Natural killer cell (primary cell): Measurements from ENCODE around the gene VPS13D. TPM values are rescaled to one million over a fixed set of nuclear protein-coding genes. Genes with fewer than 3 reads are reported as not detected.

Source experiments
- ATAC-seq, 3 donors: fragments of 150-1000 bp in 2 of 3; fragments of 200-7000 bp in 1 of 3; cut with Tn5 transposase; 1 replicate in 1 of 3; 2 replicates in 2 of 3; pipeline ENCODE4 v1.10.0; 2021; ENCODE audit warnings: mild to moderate bottlenecking in 2 of 3, moderate library complexity in 2 of 3
- DNase-seq, 2 donors: peaks; one replicate each; pipeline versions ENCODE4 v3.0.0 to v3.0.0-alpha.2; 2013 to 2021; ENCODE audit warnings: mixed read lengths in 1 of 2
- H3K27ac ChIP-seq: one replicate; pipeline ENCODE4 v1.5.1; 2013; ENCODE audit warnings: mild to moderate bottlenecking, low read length
- H3K27me3 ChIP-seq: one replicate; pipeline ENCODE4 v1.6.1; 2013; ENCODE audit warnings: low read length; ENCODE audit not compliant: control insufficient read depth, insufficient read depth
- H3K36me3 ChIP-seq: one replicate; pipeline ENCODE4 v1.6.1; 2013; ENCODE audit warnings: low read length; ENCODE audit not compliant: control insufficient read depth, insufficient read depth
- H3K4me1 ChIP-seq: one replicate; pipeline ENCODE4 v1.6.1; 2013; ENCODE audit warnings: low read length; ENCODE audit not compliant: control insufficient read depth, insufficient read depth
- H3K4me3 ChIP-seq: one replicate; pipeline ENCODE4 v1.5.1; 2013; ENCODE audit warnings: low read length
- H3K9me3 ChIP-seq: one replicate; pipeline ENCODE4 v1.6.1; 2013; ENCODE audit warnings: low read length; ENCODE audit not compliant: control insufficient read depth, insufficient read depth
- H3K27ac Mint-ChIP-seq, 2 donors: one replicate each; pipeline ENCODE4 v1.8.0; 2022; ENCODE audit warnings: mild to moderate bottlenecking in 2 of 2, mixed read lengths in 2 of 2, moderate library complexity in 1 of 2
- H3K27me3 Mint-ChIP-seq, 2 donors: one replicate each; pipeline ENCODE4 v1.8.0; 2022; ENCODE audit warnings: low read depth in 2 of 2, mixed read lengths in 2 of 2
- H3K36me3 Mint-ChIP-seq: one replicate; pipeline ENCODE4 v1.8.0; 2022; ENCODE audit warnings: mixed read lengths
- H3K4me1 Mint-ChIP-seq, 2 donors: one replicate each; pipeline ENCODE4 v1.8.0; 2022; ENCODE audit warnings: mixed read lengths in 2 of 2
- H3K4me3 Mint-ChIP-seq: one replicate; pipeline ENCODE4 v1.8.0; 2022; ENCODE audit warnings: mild to moderate bottlenecking, moderate library complexity, mixed read lengths
- H3K9me3 Mint-ChIP-seq, 2 donors: one replicate each; pipeline ENCODE4 v1.8.0; 2022; ENCODE audit warnings: mixed read lengths in 2 of 2
- CTCF ChIP-seq: fragments of 200-600 bp; IDR thresholded peaks from one replicate; pipeline ENCODE4 v1.8.0; 2022; ENCODE audit warnings: antibody characterized with exemption
- WGBS: methylation state at CpG from one replicate; pipeline ENCODE4 v1.1.7; 2013; ENCODE audit warnings: missing lambda C conversion rate; ENCODE audit not compliant: insufficient coverage; 5-methylcytosine and 5-hydroxymethylcytosine counted together
- intact Hi-C: fragments of 100-400 bp; cut with micrococcal nuclease; formaldehyde crosslinking; loops from one replicate; pipeline ENCODE4 v1.14.2; 2022
- total RNA-seq, 4 donors: library from RNA; stranded (reverse); fragments of 120-200 nt in 1 of 4; gene quantifications; one replicate each; pipeline versions ENCODE4 v1.2.3 to v1.2.4, GENCODE V29; 2013 to 2022

Gene VPS13D
- total RNA-seq, 3 donors from 2014 or later (not counting 1 experiment from before 2014, with no cell fraction given) = 66.3 to 94.0 (median 81.7) TPM

GRCh38 chr1:12300706-12301105, 70.9 kb downstream of the VPS13D start:
- Histone ChIP-seq H3K27me3 (no peaks in the 10 kb centered on the region), H3K27ac (no peak overlapping the region), H3K9me3 (no peaks in the 10 kb centered on the region), H3K4me1 (no peaks in the 10 kb centered on the region), H3K4me3 (no peak overlapping the region), H3K36me3 (peaks cover 57% of the 10 kb centered on the region)
- no peak for TF ChIP-seq CTCF
- Mint-ChIP-seq H3K36me3 (peaks cover 22% of the 10 kb centered on the region), H3K4me3 (no peak overlapping the region), H3K4me1 (peaks cover 17 to 24% of the 10 kb centered on the region in 2 donors), H3K27me3 (no peaks in the 10 kb centered on the region), H3K27ac (no peak overlapping the region), H3K9me3 (no peaks in the 10 kb centered on the region)
- ATAC-seq (no peak), DNase-seq (no peak)
- WGBS = 94% methylated on average over 3 of the region's 4 CpGs
- intact Hi-C loops = no loop called here

- TF ChIP-seq CTCF = no peak
- H3K27ac Mint-ChIP-seq = no peak overlapping the region
Observed at GRCh38 chr1:12301518-12302237, 71.8 kb downstream of the VPS13D start.

GRCh38 chr1:12302798-12303447, 73.1 kb downstream of the VPS13D start:
- Histone ChIP-seq H3K4me3 (no peak overlapping the region), H3K27me3 (no peaks in the 10 kb centered on the region), H3K36me3 (peaks cover 63% of the 10 kb centered on the region), H3K9me3 (no peaks in the 10 kb centered on the region), H3K27ac (no peak overlapping the region), H3K4me1 (no peaks in the 10 kb centered on the region)
- DNase-seq (no peak), ATAC-seq (no peak)
- Mint-ChIP-seq H3K27me3 (no peaks in the 10 kb centered on the region), H3K27ac (no peak overlapping the region), H3K9me3 (no peaks in the 10 kb centered on the region), H3K4me3 (no peak overlapping the region), H3K4me1 (peaks cover under 1 to 8% of the 10 kb centered on the region in 2 donors), H3K36me3 (peaks cover 29% of the 10 kb centered on the region)
- intact Hi-C loops = no loop called here
- no peak for TF ChIP-seq CTCF
- WGBS = 100% methylated on average over 1 of the region's 2 CpGs

More at GRCh38 chr1:12301518-12302237, 71.8 kb downstream of the VPS13D start:
- H3K27ac ChIP-seq = no peak overlapping the region
- Mint-ChIP-seq H3K4me3 (no peak overlapping the region), H3K27me3 (no peaks in the 10 kb centered on the region), H3K9me3 (no peaks in the 10 kb centered on the region), H3K4me1 (peaks cover 10 to 20% of the 10 kb centered on the region in 2 donors), H3K36me3 (peaks cover 22% of the 10 kb centered on the region)
- 79% methylated on average over 8 of the region's 8 CpGs for WGBS
- no peaks in the 10 kb centered on the region for H3K9me3 ChIP-seq
- no peak for ATAC-seq
- no peak overlapping the region for H3K4me3 ChIP-seq
- intact Hi-C loops = no loop called here
- H3K27me3 ChIP-seq = no peaks in the 10 kb centered on the region
- DNase-seq = no peak
- peaks cover 56% of the 10 kb centered on the region for H3K36me3 ChIP-seq
- H3K4me1 ChIP-seq = no peaks in the 10 kb centered on the region
